GM19099 (cell line): Measurements from ENCODE around the gene ROCK1.

Experiments
- POLR2A ChIP-seq: IDR thresholded peaks from 3 replicates; pipeline ENCODE4 v1.6.1; 2011; ENCODE audit warnings: low read depth; ENCODE audit not compliant: insufficient read length; ENCODE audit errors: extremely low read depth

The ROCK1 gene

DNA sequence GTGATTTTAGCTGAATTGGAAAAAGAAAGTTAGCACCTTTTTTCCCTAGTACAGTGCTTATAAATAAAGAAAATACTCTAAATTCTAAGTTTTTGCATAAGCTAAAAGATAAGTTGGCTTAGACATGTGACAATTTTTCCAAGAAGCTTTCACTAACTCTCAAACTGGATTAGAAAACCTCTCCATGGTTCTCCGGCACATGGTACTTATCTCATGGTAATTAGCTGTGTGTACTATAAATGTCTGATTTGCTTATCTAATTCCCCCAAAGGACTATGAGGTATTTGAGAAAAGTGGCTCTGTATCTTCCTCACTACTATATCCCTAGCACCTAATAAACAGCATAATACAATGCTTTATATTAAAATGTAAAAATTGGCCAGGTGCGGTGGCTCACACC, 71.1 kb downstream of the ROCK1 start:
- TF ChIP-seq POLR2A = no peak

DNA sequence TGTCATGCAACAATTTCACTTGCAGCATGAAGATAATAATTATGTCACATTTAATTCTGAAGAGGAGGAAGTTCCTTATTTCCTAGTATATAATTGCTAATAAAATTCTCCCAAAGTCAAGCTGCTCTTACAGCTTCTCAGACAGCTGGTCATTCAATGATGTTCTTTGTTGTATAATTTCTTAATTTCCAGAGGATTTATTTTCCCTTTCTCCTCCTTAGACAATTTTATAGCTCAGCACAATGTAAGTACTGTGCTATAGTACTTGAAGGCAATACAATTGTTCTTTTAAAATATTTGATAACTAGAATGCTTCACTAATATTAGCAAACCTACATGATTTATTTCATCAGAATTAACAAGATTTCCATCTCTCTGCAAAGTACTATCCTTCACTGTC, 73.4 kb downstream of the ROCK1 start:
- TF ChIP-seq POLR2A = no peak

DNA sequence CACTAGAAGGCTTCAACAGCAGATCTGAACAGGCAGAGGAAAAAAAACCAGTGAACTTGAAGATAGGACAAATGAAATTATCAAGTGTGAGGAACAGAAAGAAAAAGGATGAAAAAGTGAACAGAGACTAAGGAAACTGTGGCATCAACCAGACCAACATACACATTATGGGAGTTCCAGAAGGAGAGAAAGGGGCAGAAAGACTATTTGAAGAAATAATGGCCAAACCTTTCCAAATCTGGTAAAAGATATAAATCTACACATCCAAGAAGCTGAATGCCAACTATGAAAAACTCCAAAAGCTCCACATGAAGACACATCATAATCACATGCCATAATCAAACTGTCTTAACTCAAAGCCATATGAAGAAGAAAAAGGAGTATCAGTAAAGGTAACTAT, 79.8 kb downstream of the ROCK1 start:
- no peak for TF ChIP-seq POLR2A

DNA sequence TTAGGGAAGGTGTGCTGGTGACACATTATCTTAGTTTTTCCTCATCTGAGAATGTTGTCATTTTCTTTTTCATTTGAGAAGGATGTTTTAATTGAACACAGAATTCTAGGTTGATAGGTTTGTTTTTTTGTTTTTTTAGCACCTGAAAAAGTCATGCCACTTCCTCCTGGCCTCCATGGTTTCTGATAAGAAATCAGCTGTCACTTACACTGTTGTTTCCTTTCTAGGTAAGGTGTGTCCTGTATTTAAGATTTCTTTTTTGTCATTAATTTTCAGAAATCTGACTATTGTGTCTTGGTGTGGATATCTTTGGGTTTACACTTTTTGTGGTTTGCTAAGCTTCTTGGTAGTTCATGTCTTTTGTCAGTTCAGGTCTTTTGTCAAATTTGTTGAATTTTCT, 99.3 kb downstream of the ROCK1 start:
- no peak for TF ChIP-seq POLR2A

DNA sequence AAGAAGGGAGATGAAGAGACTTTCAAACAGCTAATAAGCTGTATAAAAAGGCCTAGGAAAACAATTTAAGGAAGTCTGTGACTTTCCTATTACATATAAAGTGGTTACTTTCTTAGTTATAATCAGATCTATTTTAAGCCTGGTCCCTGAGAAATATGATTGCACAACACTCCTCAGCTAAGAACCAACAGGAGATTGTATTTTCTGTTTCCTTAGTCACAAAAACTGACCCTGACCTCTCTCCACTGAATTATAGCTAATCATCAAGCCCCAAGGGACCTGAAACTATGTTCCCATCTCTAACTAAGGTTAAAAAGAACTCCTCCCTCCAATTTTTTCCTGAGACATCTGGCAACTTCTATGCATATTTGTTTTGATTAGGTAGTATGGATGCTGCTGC, 106.9 kb downstream of the ROCK1 start:
- TF ChIP-seq POLR2A = no peak

DNA sequence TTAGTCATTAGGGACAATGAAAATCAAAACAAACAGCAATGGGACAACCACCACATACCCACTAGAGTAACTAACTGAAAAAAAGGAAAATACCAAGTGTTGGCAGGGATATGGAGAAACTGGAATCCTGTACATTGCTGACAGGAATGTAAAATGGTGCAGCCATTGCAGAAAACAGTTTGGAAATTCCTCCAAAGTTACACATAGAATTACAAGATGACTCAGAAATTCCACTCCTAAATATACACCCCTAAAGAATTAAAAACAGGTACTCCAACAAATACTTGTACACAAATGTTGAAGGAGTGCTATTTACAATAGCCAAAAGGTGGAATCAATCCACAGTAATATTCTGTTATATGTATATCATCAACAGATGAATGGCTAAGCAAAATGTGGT, 110.9 kb downstream of the ROCK1 start:
- no peak for TF ChIP-seq POLR2A

DNA sequence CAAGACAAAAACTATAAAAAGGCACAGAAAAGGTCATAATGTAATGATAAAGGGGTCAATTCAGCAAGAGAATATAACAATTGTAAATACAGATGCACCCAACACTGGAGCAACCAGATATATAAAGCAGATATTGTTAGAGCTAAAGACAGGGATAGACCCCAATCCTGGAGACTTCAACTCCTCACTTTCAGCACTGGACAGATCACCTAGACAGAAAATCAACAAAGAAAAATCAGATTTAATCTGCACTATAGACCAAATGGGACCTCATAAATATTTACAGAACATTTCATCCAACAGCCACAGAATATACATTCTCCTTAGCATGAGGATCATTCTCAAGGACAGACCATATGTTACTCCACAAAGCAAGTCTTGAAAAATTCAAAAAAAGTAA, 114.2 kb downstream of the ROCK1 start:
- TF ChIP-seq POLR2A = no peak

DNA sequence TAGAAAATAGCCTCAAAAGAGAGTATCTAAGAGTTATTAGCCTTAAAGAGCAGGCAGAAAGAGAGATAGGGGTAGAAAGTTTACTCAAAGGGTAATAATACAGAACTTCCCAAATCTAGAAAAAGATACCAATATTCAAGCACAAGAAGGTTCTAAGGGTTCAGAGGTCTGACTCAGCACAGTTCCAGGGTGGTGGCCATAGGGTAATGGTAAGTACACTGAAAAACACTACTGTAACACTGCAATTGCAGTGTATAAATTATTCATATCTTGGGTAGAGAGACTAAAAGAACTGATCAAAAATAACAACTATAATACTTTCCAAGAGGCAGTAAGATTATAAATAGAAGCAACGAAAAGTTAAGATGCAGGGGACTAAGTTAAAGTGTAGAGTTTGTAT, 115.2 kb downstream of the ROCK1 start:
- no peak for TF ChIP-seq POLR2A

DNA sequence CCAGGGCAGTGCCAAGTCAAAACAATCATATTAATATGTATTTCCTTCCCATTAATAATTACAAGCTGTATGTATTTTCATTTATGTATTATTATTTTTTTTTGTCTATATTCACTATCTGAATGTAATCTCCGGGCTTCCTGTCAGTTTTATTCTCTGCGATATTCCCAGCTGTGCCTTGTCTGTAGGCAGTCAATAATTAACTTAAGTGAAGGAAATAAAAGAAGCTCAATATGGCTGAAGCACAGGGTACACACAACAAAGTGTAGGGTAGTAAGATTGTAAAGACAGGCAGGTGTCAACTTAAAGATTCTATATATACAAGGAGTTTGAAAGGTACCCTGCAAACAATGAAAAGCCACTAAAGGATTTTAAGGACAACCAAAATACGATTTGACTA, 122.9 kb downstream of the ROCK1 start:
- no peak for TF ChIP-seq POLR2A

DNA sequence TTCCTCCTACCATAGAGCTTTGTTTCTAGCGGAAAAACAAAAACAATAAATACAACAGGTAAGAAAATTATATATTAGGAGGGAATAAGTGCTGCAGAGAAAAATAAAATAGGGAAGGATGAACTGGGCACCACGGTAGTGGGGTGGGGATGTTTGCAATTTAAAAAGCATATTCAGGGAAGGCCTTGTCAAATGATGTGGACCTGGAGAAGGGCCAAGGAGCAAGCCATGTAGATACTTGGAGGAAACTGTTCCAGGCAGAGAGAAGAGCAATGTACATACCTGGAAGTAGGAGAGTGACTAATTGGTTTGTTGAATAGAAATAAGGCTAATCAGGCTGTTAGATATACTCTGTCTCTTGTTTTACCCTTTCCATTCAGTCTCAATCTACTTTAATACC, 136.5 kb downstream of the ROCK1 start:
- no peak for TF ChIP-seq POLR2A

DNA sequence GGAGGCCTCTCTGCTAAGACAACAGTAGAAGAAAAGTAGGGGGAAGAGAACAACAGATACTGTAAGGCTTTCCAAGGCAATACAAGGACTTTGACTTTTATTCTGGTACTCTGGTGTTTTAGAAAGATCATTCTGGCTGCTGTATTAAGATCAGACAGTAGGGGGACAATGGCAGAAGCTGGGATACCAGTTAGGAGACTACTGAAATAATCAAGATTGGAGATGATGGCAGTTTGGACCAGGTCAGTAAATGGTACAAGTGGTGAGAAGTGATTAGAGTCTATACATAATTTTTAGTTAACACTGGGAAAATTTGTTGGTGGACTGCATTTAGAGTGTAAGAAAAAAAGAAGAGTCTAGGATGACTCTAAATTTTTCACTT, 139.7 kb downstream of the ROCK1 start:
- no peak for TF ChIP-seq POLR2A

DNA sequence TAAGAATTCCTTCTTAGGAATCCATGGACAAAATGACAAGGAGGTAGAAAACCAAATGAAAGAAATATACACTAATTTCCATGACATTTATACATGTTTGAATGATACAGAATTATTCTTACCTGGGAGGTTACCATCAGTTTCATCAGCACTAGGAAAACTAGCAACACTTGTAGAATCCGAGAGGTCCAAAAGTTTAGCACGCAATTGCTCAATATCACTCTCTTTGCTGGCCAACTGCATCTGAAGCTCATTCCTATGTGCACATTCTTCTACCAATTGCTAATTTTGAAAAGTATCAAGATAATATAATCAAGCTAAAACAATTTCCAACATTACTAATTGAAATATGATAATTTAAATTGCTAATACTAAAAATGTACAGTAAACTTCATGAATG, 144.8 kb downstream of the ROCK1 start:
- no peak for TF ChIP-seq POLR2A

DNA sequence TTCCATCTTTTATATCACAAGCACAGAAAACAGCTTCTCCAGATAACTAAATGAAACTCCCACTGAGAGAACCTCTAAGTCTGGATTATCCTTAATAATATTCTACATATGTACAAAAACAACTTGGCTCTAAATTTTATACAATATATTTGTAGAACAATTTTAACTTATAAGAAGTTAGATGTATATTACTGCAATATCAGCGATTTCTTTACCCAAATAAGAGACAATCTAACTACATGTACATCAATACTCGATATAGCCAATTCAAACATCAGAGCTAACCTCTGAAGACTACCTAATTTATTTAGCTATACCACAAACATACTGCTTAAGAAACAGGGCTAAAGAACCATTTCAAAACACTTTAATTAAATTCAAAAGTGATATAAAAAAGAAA, 148.6 kb downstream of the ROCK1 start:
- TF ChIP-seq POLR2A = no peak

DNA sequence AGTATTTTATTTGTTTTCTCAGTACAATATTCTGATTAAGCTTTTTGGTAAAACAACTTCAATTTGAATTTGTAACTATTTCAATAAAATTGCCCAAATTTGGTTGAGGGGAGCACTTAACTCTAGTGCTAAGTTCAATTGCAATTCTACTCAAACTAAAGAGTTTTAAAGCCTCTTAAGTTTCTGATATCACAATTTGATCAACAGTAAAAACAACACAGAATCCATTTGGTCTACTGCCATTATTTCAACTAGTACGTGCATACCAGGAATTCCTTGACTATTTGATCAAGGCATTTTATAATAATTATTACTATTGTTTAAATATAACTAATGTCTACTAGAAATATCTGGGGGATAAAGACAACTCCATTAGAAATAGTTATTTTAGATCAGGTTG, 150.9 kb downstream of the ROCK1 start:
- TF ChIP-seq POLR2A = no peak
